UCSD-AML1 (cell line): ENCODE data around the gene DVL2.
A peak's percentile ranks its signal among the peaks of the same experiment; 100 is the strongest.

ENCODE experiments used
- DNase-seq: peaks from one replicate; lab custom pipeline; 2025; ENCODE audit not compliant: unreplicated experiment; lab: John Stamatoyannopoulos, UW

The DVL2 gene

GRCh38 chr17:7238420-7239090, 4.2 kb upstream of the DVL2 start:
- no peak for DNase-seq

- DNase-seq, result peak; percentile 86
These were observed 3.6 kb upstream of the DVL2 start for GRCh38 chr17:7237761-7238419.

GRCh38 chr17:7237266-7237760, 3.0 kb upstream of the DVL2 start:
- DNase-seq, result no peak

- DNase-seq, result no peak
These were observed 2.5 kb upstream of the DVL2 start for GRCh38 chr17:7236808-7237207.

GRCh38 chr17:7235693-7236665, 1.7 kb upstream of the DVL2 start:
- no peak for DNase-seq

- DNase-seq, result no peak
These were observed 625 bp downstream of the DVL2 start for GRCh38 chr17:7233701-7234082.

GRCh38 chr17:7232114-7232513, 2.2 kb downstream of the DVL2 start:
- no peak for DNase-seq

GRCh38 chr17:7229504-7229903, 4.8 kb downstream of the DVL2 start:
- no peak for DNase-seq

GRCh38 chr17:7228920-7229319, 5.4 kb downstream of the DVL2 start:
- DNase-seq, result no peak

GRCh38 chr17:7226721-7227710, 7.3 kb downstream of the DVL2 start:
- DNase-seq, result no peak

GRCh38 chr17:7225711-7226331, 8.5 kb downstream of the DVL2 start:
- DNase-seq, result no peak

- DNase-seq, result no peak
These were observed 9.6 kb downstream of the DVL2 start for GRCh38 chr17:7224661-7225111.

- no peak for DNase-seq
These were observed 10.2 kb downstream of the DVL2 start for GRCh38 chr17:7224110-7224509.

- DNase-seq, result no peak
These were observed 10.9 kb downstream of the DVL2 start for GRCh38 chr17:7223375-7223774.

GRCh38 chr17:7222972-7223292, 11.4 kb downstream of the DVL2 start:
- DNase-seq, result no peak

- DNase-seq, result no peak
These were observed 12.0 kb downstream of the DVL2 start for GRCh38 chr17:7222093-7222971.

GRCh38 chr17:7221278-7222092, 12.8 kb downstream of the DVL2 start:
- no peak for DNase-seq

GRCh38 chr17:7220593-7221277, 13.6 kb downstream of the DVL2 start:
- DNase-seq, result peak; percentile 70
